Liver (tissue), 9 donors: Measurements from ENCODE around the gene TACR2. TPM values are rescaled to one million over a fixed set of nuclear protein-coding genes. Genes with fewer than 3 reads are reported as not detected.

Source experiments
- DNase-seq: peaks from one replicate; pipeline ENCODE4 v3.0.0-alpha.2; 2017; ENCODE audit warnings: low spot score
- H3K27ac ChIP-seq, 2 donors: one replicate each; pipeline ENCODE4 v1.7.0; 2013; ENCODE audit warnings: inconsistent platforms in 2 of 2, low read length in 2 of 2, control low read depth in 1 of 2, low read depth in 1 of 2, mild to moderate bottlenecking in 1 of 2
- H3K27me3 ChIP-seq, 4 donors: one replicate each; pipeline versions ENCODE4 v1.6.1 to v1.7.0; 2013; ENCODE audit warnings: low read length in 3 of 4, inconsistent platforms in 1 of 4, mild to moderate bottlenecking in 1 of 4, moderate library complexity in 1 of 4; ENCODE audit not compliant: control insufficient read depth in 4 of 4, insufficient read depth in 4 of 4
- H3K36me3 ChIP-seq, 4 donors: one replicate each; pipeline versions ENCODE4 v1.6.1 to v1.7.0; 2013; ENCODE audit warnings: low read length in 3 of 4, mild to moderate bottlenecking in 3 of 4, low read depth in 1 of 4, moderate library complexity in 1 of 4; ENCODE audit not compliant: control insufficient read depth in 4 of 4, insufficient read depth in 3 of 4
- H3K4me1 ChIP-seq, 4 donors: one replicate each; pipeline versions ENCODE4 v1.6.1 to v1.7.0; 2013; ENCODE audit warnings: low read length in 3 of 4, mild to moderate bottlenecking in 3 of 4, moderate library complexity in 1 of 4; ENCODE audit not compliant: control insufficient read depth in 4 of 4, insufficient read depth in 4 of 4
- H3K4me3 ChIP-seq, 3 donors: one replicate each; pipeline versions ENCODE4 v1.6.1 to v1.7.0; 2013; ENCODE audit warnings: low read length in 3 of 3, control low read depth in 1 of 3, low read depth in 1 of 3, mild to moderate bottlenecking in 1 of 3
- H3K9ac ChIP-seq, 2 donors: one replicate each; pipeline ENCODE4 v1.7.0; 2013; ENCODE audit warnings: low read length in 2 of 2, mild to moderate bottlenecking in 2 of 2, moderate library complexity in 2 of 2, control low read depth in 1 of 2, low read depth in 1 of 2
- H3K9me3 ChIP-seq, 4 donors: one replicate each; pipeline versions ENCODE4 v1.6.1 to v1.7.0; 2013; ENCODE audit warnings: low read length in 3 of 4; ENCODE audit not compliant: control insufficient read depth in 4 of 4
- ATF3 ChIP-seq: IDR thresholded peaks from 2 replicates; pipeline ENCODE4 v1.6.1; 2016; ENCODE audit warnings: antibody characterized with exemption
- CTCF ChIP-seq: fragments of 150-350 bp; IDR thresholded peaks from 2 replicates; pipeline ENCODE4 v1.5.1; 2017; ENCODE audit warnings: improper control_type of control experiment, low read depth, low read length; ENCODE audit not compliant: missing input control
- EGR1 ChIP-seq, 2 donors: IDR thresholded peaks; 2 replicates each; pipeline ENCODE4 v1.6.1; 2016 to 2018; ENCODE audit warnings: antibody characterized with exemption in 2 of 2, low read depth in 2 of 2
- FOXA1 ChIP-seq: IDR thresholded peaks from 2 replicates; pipeline ENCODE4 v1.6.1; 2016; ENCODE audit warnings: antibody characterized with exemption
- FOXA2 ChIP-seq: IDR thresholded peaks from 2 replicates; pipeline ENCODE4 v1.6.1; 2016; ENCODE audit warnings: antibody characterized with exemption
- GABPA ChIP-seq, 2 donors: IDR thresholded peaks in 1 of 2; conservative IDR thresholded peaks in 1 of 2; 2 replicates each; pipeline ENCODE4 v1.6.1; 2016; ENCODE audit warnings: antibody characterized with exemption in 2 of 2, mild to moderate bottlenecking in 1 of 2, moderate library complexity in 1 of 2
- HNF4A ChIP-seq, 2 donors: conservative IDR thresholded peaks; 2 replicates each; pipeline ENCODE4 v1.6.1; 2016; ENCODE audit warnings: antibody characterized with exemption in 2 of 2, mild to moderate bottlenecking in 2 of 2
- HNF4G ChIP-seq: IDR thresholded peaks from 2 replicates; pipeline ENCODE4 v1.6.1; 2016; ENCODE audit warnings: antibody characterized with exemption
- JUND ChIP-seq, 2 donors: IDR thresholded peaks; 2 replicates each; pipeline ENCODE4 v1.6.1; 2016; ENCODE audit warnings: antibody characterized with exemption in 2 of 2
- MAX ChIP-seq: IDR thresholded peaks from 2 replicates; pipeline ENCODE4 v1.6.1; 2016; ENCODE audit warnings: antibody characterized with exemption
- NR2F2 ChIP-seq: IDR thresholded peaks from 2 replicates; pipeline ENCODE4 v1.6.1; 2016; ENCODE audit warnings: antibody characterized with exemption
- RAD21 ChIP-seq, 2 donors: IDR thresholded peaks; 2 replicates each; pipeline ENCODE4 v1.6.1; 2016; ENCODE audit warnings: antibody characterized with exemption in 2 of 2, mild to moderate bottlenecking in 2 of 2
- RXRA ChIP-seq, 2 donors: IDR thresholded peaks; 2 replicates each; pipeline ENCODE4 v1.6.1; 2017 to 2018; ENCODE audit warnings: antibody characterized with exemption in 2 of 2, mild to moderate bottlenecking in 1 of 2
- SP1 ChIP-seq: IDR thresholded peaks from 2 replicates; pipeline ENCODE4 v1.6.1; 2018; ENCODE audit warnings: antibody characterized with exemption, mild to moderate bottlenecking
- TAF1 ChIP-seq: conservative IDR thresholded peaks from 2 replicates; pipeline ENCODE4 v1.6.1; 2016; ENCODE audit warnings: antibody characterized with exemption, mild to moderate bottlenecking
- YY1 ChIP-seq: IDR thresholded peaks from 2 replicates; pipeline ENCODE4 v1.6.1; 2016; ENCODE audit warnings: antibody characterized with exemption, mild to moderate bottlenecking
- ZBTB33 ChIP-seq: IDR thresholded peaks from 2 replicates; pipeline ENCODE4 v1.6.1; 2016; ENCODE audit warnings: antibody characterized with exemption
- WGBS: extraction: QIAGEN DNeasy Blood & Tissue Kit; methylation state at CpG from one replicate; pipeline ENCODE4 v1.1.7; 2013; 5-methylcytosine and 5-hydroxymethylcytosine counted together
- polyA plus RNA-seq, 2 donors: library from polyadenylated mRNA; stranded (reverse) in 1 of 2; unstranded in 1 of 2; fragments of 200-250 nt in 1 of 2; fragments of >200 nt in 1 of 2; fragmentation: Nextera tagmentation in 1 of 2; extraction: Ambion mirVana in 1 of 2; gene quantifications; one replicate each; pipeline versions ENCODE4 v1.2.1 to v1.2.3, GENCODE V29; 2013 to 2015
- total RNA-seq, 2 donors: library from RNA; depleted of rRNA; stranded (reverse); fragments of >200 nt; gene quantifications; one replicate each; pipeline ENCODE4 v1.2.3, GENCODE V29; 2014
- donor health status: healthy.
- donor health status: healthy.
- donor health status: healthy.
- donor health status: healthy.
- donor health status: healthy.

The TACR2 gene
- total and polyA plus RNA-seq, 4 donors: 0.08 to 0.18 (median 0.12) TPM; not detected in 1

GRCh38 chr10:69379800-69380199 lies 36.9 kb downstream of the TACR2 start:
- Histone ChIP-seq H3K9ac (no peak overlapping the region), H3K4me1 (peaks cover 0 to 2% (median 0%) of the 10 kb centered on the region in 4 donors), H3K27me3 (no peaks in the 10 kb centered on the region), H3K27ac (no peak overlapping the region), H3K4me3 (no peak overlapping the region), H3K9me3 (no peaks in the 10 kb centered on the region), H3K36me3 (peaks cover 0 to 4% (median under 1%) of the 10 kb centered on the region in 4 donors)
- TF ChIP-seq ATF3 (no peak), TAF1 (no peak), CTCF (no peak), RAD21 (IDR thresholded peaks at IDR 0.05) (no peak), NR2F2 (no peak), FOXA1 (no peak), YY1 (no peak), GABPA (IDR thresholded peaks at IDR 0.05 in 1 of 2, conservative IDR thresholded peaks at IDR 0.05 in 1 of 2) (no peak), RXRA (IDR thresholded peaks at IDR 0.05) (no peak)
- no peak for DNase-seq
- WGBS: 95% methylated on average over 16 of the region's 16 CpGs

- WGBS: 63% methylated on average over 3 of the region's 3 CpGs
- Histone ChIP-seq H3K27me3 (no peaks in the 10 kb centered on the region), H3K4me3 (no peak overlapping the region), H3K27ac (peak overlapping the region in 1 of 2 donors; percentile 14), H3K9ac (no peak overlapping the region), H3K4me1 (peaks cover 0 to 2% (median 0%) of the 10 kb centered on the region in 4 donors), H3K9me3 (no peaks in the 10 kb centered on the region), H3K36me3 (peaks cover 0 to 2% (median 0%) of the 10 kb centered on the region in 4 donors)
- TF ChIP-seq NR2F2 (peak; percentile 16), FOXA1 (no peak), RAD21 (IDR thresholded peaks at IDR 0.05) (peak in 1 of 2 donors; percentile 36)
- DNase-seq: no peak
Observed at GRCh38 chr10:69377933-69378332, 38.8 kb downstream of the TACR2 start.

- H3K27ac ChIP-seq: no peak overlapping the region
- no peak for DNase-seq
- H3K9me3 ChIP-seq: no peaks in the 10 kb centered on the region
- no peaks in the 10 kb centered on the region for H3K27me3 ChIP-seq
- no peak overlapping the region for H3K4me3 ChIP-seq
- no peak for TF ChIP-seq TAF1
- no peak for TF ChIP-seq RAD21 (IDR thresholded peaks at IDR 0.05)
- TF ChIP-seq CTCF: no peak
- TF ChIP-seq MAX: no peak
- no peak for TF ChIP-seq RXRA (IDR thresholded peaks at IDR 0.05)
- no peak for TF ChIP-seq FOXA2
- TF ChIP-seq NR2F2: no peak
- TF ChIP-seq ZBTB33: no peak
- TF ChIP-seq HNF4G: no peak
- no peak for TF ChIP-seq FOXA1
- no peak for TF ChIP-seq YY1
- TF ChIP-seq JUND (IDR thresholded peaks at IDR 0.05): no peak
- TF ChIP-seq HNF4A (conservative IDR thresholded peaks at IDR 0.05): no peak
- no peak for TF ChIP-seq EGR1 (IDR thresholded peaks at IDR 0.05; ENCODE audit: low read depth in 2 of 2)
- TF ChIP-seq SP1: no peak
- TF ChIP-seq ATF3: no peak
- no peak overlapping the region for H3K9ac ChIP-seq
- 81% methylated on average over 6 of the region's 6 CpGs for WGBS
- no peaks in the 10 kb centered on the region for H3K36me3 ChIP-seq
- peaks cover 0 to 2% (median 0%) of the 10 kb centered on the region in 4 donors for H3K4me1 ChIP-seq
Observed at GRCh38 chr10:69377191-69377590, 39.5 kb downstream of the TACR2 start.
